ENCODE data around the gene E2F1. TPM values are rescaled to one million over a fixed set of nuclear protein-coding genes. Genes with fewer than 3 reads are reported as not detected.
A peak's percentile ranks its signal among the peaks of the same experiment; 100 is the strongest.

The E2F1 gene
- total and polyA plus RNA-seq, 2 donors (not counting 1 experiment from before 2014, with no cell fraction given), result 2.4 to 2.7 TPM

DNA sequence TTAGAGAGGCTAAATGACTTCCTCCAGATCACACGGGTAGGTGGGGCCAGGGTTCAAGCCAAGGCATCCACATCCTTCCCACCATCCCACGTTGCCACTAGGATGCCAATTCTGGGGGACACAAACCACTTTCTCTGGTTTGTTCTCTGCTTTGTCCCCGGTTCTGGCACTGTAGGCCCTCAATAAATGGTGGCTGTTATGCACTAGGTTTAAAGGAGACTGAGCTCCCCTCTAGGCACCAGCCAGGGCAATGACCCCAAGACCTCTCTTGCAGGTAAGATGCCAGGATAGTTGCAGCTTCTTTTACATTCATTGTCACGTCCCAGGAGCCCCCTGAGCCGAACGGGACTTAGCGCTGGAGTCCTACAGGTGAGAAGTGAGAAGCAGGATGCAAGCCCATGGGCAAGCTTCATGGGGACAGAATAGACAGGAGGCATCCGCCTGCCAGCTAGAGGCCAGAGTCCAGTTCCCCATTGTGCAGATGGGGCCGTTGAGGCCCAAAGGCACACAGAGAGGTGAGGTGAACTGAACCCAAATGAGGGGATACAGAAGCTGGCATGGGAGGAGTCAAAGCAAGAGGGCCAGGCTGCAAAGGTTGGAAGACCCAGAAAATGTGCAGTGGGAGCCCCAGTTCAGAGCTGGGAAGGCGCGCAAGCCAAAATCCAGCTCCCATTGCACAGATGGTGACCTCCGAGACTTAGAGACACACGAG lies 33.2 kb upstream of the E2F1 start:
- Histone ChIP-seq H3K9ac (ENCODE audit: low read length) (peak overlapping the region; percentile 87), H3K36me3 (replicated peaks in 1 of 2; ENCODE audit: control extremely low read depth in 1 of 2, control insufficient read depth in 1 of 2, extremely low read depth in 1 of 2, insufficient read depth in 2 of 2, low read length in 1 of 2) (peaks cover 0 to 5% of the 10 kb centered on the region in 2 experiments), H3K79me2 (ENCODE audit: control insufficient read depth, insufficient read depth, low read length) (no peaks in the 10 kb centered on the region), H2AFZ (ENCODE audit: insufficient read depth, low read depth, low read length, poor library complexity, severe bottlenecking) (peak overlapping the region; percentile 98), H3K4me2 (replicated peaks; ENCODE audit: low read depth, low read length, poor library complexity, severe bottlenecking) (peak overlapping the region; percentile 89), H3K27me3 (replicated peaks in 1 of 4; ENCODE audit: control extremely low read depth in 1 of 4, control insufficient read depth in 3 of 4, insufficient read depth in 4 of 4, low read length in 3 of 4) (no peaks in the 10 kb centered on the region), H3K4me1 (ENCODE audit: control insufficient read depth in 2 of 2, insufficient read depth in 2 of 2, low read length in 2 of 2) (peaks cover 8 to 16% of the 10 kb centered on the region in 2 donors), H4K20me1 (ENCODE audit: control insufficient read depth, insufficient read depth, low read length, poor library complexity, severe bottlenecking) (no peaks in the 10 kb centered on the region), H3K9me3 (ENCODE audit: control extremely low read depth in 1 of 3, control insufficient read depth in 2 of 3, insufficient read depth in 1 of 3, low read length in 2 of 3) (peaks cover 0 to 7% (median 0%) of the 10 kb centered on the region in 3 donors), H3K27ac (ENCODE audit: low read length in 2 of 2) (peak overlapping the region; percentile 43 to 53), H3K4me3 (ENCODE audit: control extremely low read depth in 1 of 5, extremely low read depth in 1 of 5, insufficient read depth in 1 of 5, low read depth in 2 of 5, low read length in 4 of 5) (peak overlapping the region; percentile 36 to 90 (median 85))
- intact Hi-C loops (cut with micrococcal nuclease), result no loop called here
- TF ChIP-seq, protein P1, sequence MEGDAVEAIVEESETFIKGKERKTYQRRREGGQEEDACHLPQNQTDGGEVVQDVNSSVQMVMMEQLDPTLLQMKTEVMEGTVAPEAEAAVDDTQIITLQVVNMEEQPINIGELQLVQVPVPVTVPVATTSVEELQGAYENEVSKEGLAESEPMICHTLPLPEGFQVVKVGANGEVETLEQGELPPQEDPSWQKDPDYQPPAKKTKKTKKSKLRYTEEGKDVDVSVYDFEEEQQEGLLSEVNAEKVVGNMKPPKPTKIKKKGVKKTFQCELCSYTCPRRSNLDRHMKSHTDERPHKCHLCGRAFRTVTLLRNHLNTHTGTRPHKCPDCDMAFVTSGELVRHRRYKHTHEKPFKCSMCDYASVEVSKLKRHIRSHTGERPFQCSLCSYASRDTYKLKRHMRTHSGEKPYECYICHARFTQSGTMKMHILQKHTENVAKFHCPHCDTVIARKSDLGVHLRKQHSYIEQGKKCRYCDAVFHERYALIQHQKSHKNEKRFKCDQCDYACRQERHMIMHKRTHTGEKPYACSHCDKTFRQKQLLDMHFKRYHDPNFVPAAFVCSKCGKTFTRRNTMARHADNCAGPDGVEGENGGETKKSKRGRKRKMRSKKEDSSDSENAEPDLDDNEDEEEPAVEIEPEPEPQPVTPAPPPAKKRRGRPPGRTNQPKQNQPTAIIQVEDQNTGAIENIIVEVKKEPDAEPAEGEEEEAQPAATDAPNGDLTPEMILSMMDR (IDR thresholded peaks at IDR 0.05), result no peak
- TF ChIP-seq EZH2 (IDR thresholded peaks at IDR 0.05; ENCODE audit: borderline replicate concordance, insufficient read depth, low read depth, low read length, poor library complexity, severe bottlenecking), result no peak
- peak overlapping the region; percentile 85 for H3K27ac Mint-ChIP-seq
- H3K9me3 Mint-ChIP-seq (ENCODE audit: insufficient read depth), result peaks cover 2% of the 10 kb centered on the region
- no peaks in the 10 kb centered on the region for H3K27me3 Mint-ChIP-seq
- peak overlapping the region; percentile 90 for H3K4me3 Mint-ChIP-seq
- ChIA-PET POLR2A (interaction anchor here (0.7 to 2.2 kb wide), 5 partner anchors 13 to 92 kb away, joined by 3 to 20 read pairs (median 6); partner anchors contain the start of genes ACTL10, CHMP4B and ZNF341), CTCF (interaction anchor here (1.0 to 2.3 kb wide), 7 partner anchors 9 to 274 kb away, joined by 3 to 8 read pairs (median 5); partner anchors contain the start of genes ACTL10, CHMP4B, E2F1 and RALY)
- ATAC-seq (ENCODE audit: low read depth) (no peak), DNase-seq (no peak)
- peaks cover 14% of the 10 kb centered on the region for H3K4me1 Mint-ChIP-seq
- 61% methylated on average over 12 of the region's 13 CpGs for WGBS (ENCODE audit: insufficient coverage)

- DNase-seq, result no peak
- H3K9me3 ChIP-seq (ENCODE audit: control extremely low read depth in 1 of 3, control insufficient read depth in 2 of 3, insufficient read depth in 1 of 3, low read length in 2 of 3), result peaks cover 0 to 7% (median 0%) of the 10 kb centered on the region in 3 donors
- Mint-ChIP-seq H3K4me1 (peaks cover 14% of the 10 kb centered on the region), H3K27ac (no peak overlapping the region), H3K4me3 (no peak overlapping the region), H3K27me3 (no peaks in the 10 kb centered on the region), H3K9me3 (ENCODE audit: insufficient read depth) (peaks cover 2% of the 10 kb centered on the region)
- H3K4me1 ChIP-seq (ENCODE audit: control insufficient read depth in 2 of 2, insufficient read depth in 2 of 2, low read length in 2 of 2), result peaks cover 8 to 16% of the 10 kb centered on the region in 2 donors
- no peak overlapping the region for H3K27ac ChIP-seq (ENCODE audit: low read length in 2 of 2)
- H3K36me3 ChIP-seq (replicated peaks in 1 of 2; ENCODE audit: control extremely low read depth in 1 of 2, control insufficient read depth in 1 of 2, extremely low read depth in 1 of 2, insufficient read depth in 2 of 2, low read length in 1 of 2), result peaks cover 0 to 22% of the 10 kb centered on the region in 2 experiments
- no peaks in the 10 kb centered on the region for H4K20me1 ChIP-seq (ENCODE audit: control insufficient read depth, insufficient read depth, low read length, poor library complexity, severe bottlenecking)
- H3K79me2 ChIP-seq (ENCODE audit: control insufficient read depth, insufficient read depth, low read length), result no peaks in the 10 kb centered on the region
- 100% methylated on average over 1 of the region's 2 CpGs for WGBS (ENCODE audit: insufficient coverage)
- H3K27me3 ChIP-seq (replicated peaks in 1 of 4; ENCODE audit: control extremely low read depth in 1 of 4, control insufficient read depth in 3 of 4, insufficient read depth in 4 of 4, low read length in 3 of 4), result no peaks in the 10 kb centered on the region
- TF ChIP-seq, protein P1 (IDR thresholded peaks at IDR 0.05), result no peak
- TF ChIP-seq EZH2 (IDR thresholded peaks at IDR 0.05; ENCODE audit: borderline replicate concordance, insufficient read depth, low read depth, low read length, poor library complexity, severe bottlenecking), result no peak
- H3K4me2 ChIP-seq (replicated peaks; ENCODE audit: low read depth, low read length, poor library complexity, severe bottlenecking), result no peak overlapping the region
- CTCF ChIA-PET, result no interaction called here
- H3K4me3 ChIP-seq (ENCODE audit: control extremely low read depth in 1 of 5, extremely low read depth in 1 of 5, insufficient read depth in 1 of 5, low read depth in 2 of 5, low read length in 4 of 5), result no peak overlapping the region
- intact Hi-C loops (cut with micrococcal nuclease), result no loop called here
- no peak overlapping the region for H3K9ac ChIP-seq (ENCODE audit: low read length)
- POLR2A ChIA-PET, result no interaction called here
- no peak overlapping the region for H2AFZ ChIP-seq (ENCODE audit: insufficient read depth, low read depth, low read length, poor library complexity, severe bottlenecking)
- ATAC-seq (ENCODE audit: low read depth), result no peak
Observed at GRCh38 chr20:33716498-33716897, 30.3 kb upstream of the E2F1 start.

Data from B cell (primary cell).